H9 (cell line): Measurements from ENCODE around the gene WDR38. TPM values are rescaled to one million over a fixed set of nuclear protein-coding genes. Genes with fewer than 3 reads are reported as not detected.

Experiments
- DNase-seq: peaks from one replicate; pipeline ENCODE4 v3.0.0-alpha.2; 2017
- H2AFZ ChIP-seq: one replicate; pipeline ENCODE4 v1.6.1; 2013; ENCODE audit warnings: mild to moderate bottlenecking, low read length, control low read depth, moderate library complexity
- H2AK5ac ChIP-seq: 2 replicates; pipeline ENCODE4 v1.6.1; 2013; ENCODE audit warnings: low read length, control low read depth, mixed read lengths; ENCODE audit not compliant: insufficient read length
- H2BK120ac ChIP-seq: one replicate; pipeline ENCODE4 v1.6.1; 2013; ENCODE audit warnings: low read depth, mild to moderate bottlenecking, low read length, control low read depth, inconsistent platforms; ENCODE audit not compliant: poor library complexity, severe bottlenecking
- H2BK12ac ChIP-seq: 2 replicates; pipeline ENCODE4 v1.6.1; 2013; ENCODE audit warnings: low read length, control low read depth, mixed read lengths, low read depth; ENCODE audit not compliant: insufficient read length
- H2BK15ac ChIP-seq: 2 replicates; pipeline ENCODE4 v1.6.1; 2013; ENCODE audit warnings: low read depth, low read length, control low read depth
- H2BK20ac ChIP-seq: one replicate; pipeline ENCODE4 v1.6.1; 2013; ENCODE audit warnings: low read depth, mild to moderate bottlenecking, low read length, control low read depth, inconsistent platforms; ENCODE audit not compliant: poor library complexity, severe bottlenecking
- H2BK5ac ChIP-seq: 2 replicates; pipeline ENCODE4 v1.6.1; 2013; ENCODE audit warnings: low read length, control low read depth, mixed read lengths; ENCODE audit not compliant: insufficient read length
- H3K14ac ChIP-seq: 2 replicates; pipeline ENCODE4 v1.6.1; 2013; ENCODE audit warnings: low read length, control low read depth; ENCODE audit not compliant: insufficient read depth
- H3K18ac ChIP-seq: 2 replicates; pipeline ENCODE4 v1.6.1; 2013; ENCODE audit warnings: low read depth, mild to moderate bottlenecking, mixed read lengths, low read length, control low read depth; ENCODE audit not compliant: insufficient read length
- H3K23ac ChIP-seq: 2 replicates; pipeline ENCODE4 v1.6.1; 2013; ENCODE audit warnings: low read length, control low read depth, mixed read lengths, low read depth; ENCODE audit not compliant: insufficient read length
- H3K23me2 ChIP-seq: 2 replicates; pipeline ENCODE4 v1.6.1; 2013; ENCODE audit warnings: low read depth, mild to moderate bottlenecking, mixed read lengths, low read length, control low read depth; ENCODE audit not compliant: insufficient read length, poor library complexity, severe bottlenecking
- H3K27ac ChIP-seq: 2 replicates; pipeline ENCODE4 v1.5.1; 2013; ENCODE audit warnings: low read length, control low read depth, mixed read lengths, low read depth; ENCODE audit not compliant: insufficient read length
- H3K27me3 ChIP-seq: 2 replicates; pipeline ENCODE4 v1.6.1; 2013; ENCODE audit warnings: low read length, control low read depth, inconsistent platforms; ENCODE audit not compliant: insufficient read depth
- H3K4ac ChIP-seq: 2 replicates; pipeline ENCODE4 v1.6.1; 2013; ENCODE audit warnings: low read depth, mild to moderate bottlenecking, control low read depth, inconsistent platforms, low read length, moderate library complexity
- H3K4me1 ChIP-seq: 2 replicates; pipeline ENCODE4 v1.6.1; 2013; ENCODE audit warnings: low read length, control low read depth, inconsistent platforms; ENCODE audit not compliant: insufficient read depth
- H3K4me2 ChIP-seq: 2 replicates; pipeline ENCODE4 v1.6.1; 2013; ENCODE audit warnings: low read length, control low read depth, mixed read lengths; ENCODE audit not compliant: insufficient read length, insufficient read depth
- H3K56ac ChIP-seq: 2 replicates; pipeline ENCODE4 v1.6.1; 2013; ENCODE audit warnings: low read depth, mild to moderate bottlenecking, mixed read lengths, low read length, control low read depth; ENCODE audit not compliant: insufficient read length
- H3K79me1 ChIP-seq: 2 replicates; pipeline ENCODE4 v1.6.1; 2013; ENCODE audit warnings: low read depth, mild to moderate bottlenecking, moderate library complexity, low read length, control low read depth, inconsistent platforms; ENCODE audit not compliant: insufficient read depth, poor library complexity, severe bottlenecking
- H3K79me2 ChIP-seq: 2 replicates; pipeline ENCODE4 v1.6.1; 2013; ENCODE audit warnings: low read length, control low read depth, inconsistent platforms; ENCODE audit not compliant: insufficient read depth
- H3K9ac ChIP-seq: 2 replicates; pipeline ENCODE4 v1.6.1; 2013; ENCODE audit warnings: low read length, control low read depth, mixed read lengths; ENCODE audit not compliant: insufficient read length; ENCODE audit errors: extremely low read depth
- H3K9me3 ChIP-seq: one replicate; pipeline ENCODE4 v1.6.1; 2013; ENCODE audit warnings: low read depth, low read length, inconsistent platforms; ENCODE audit not compliant: control insufficient read depth
- H3T11ph ChIP-seq: one replicate; pipeline ENCODE4 v1.6.1; 2013; ENCODE audit warnings: mild to moderate bottlenecking, low read length, control low read depth, inconsistent platforms
- H4K20me1 ChIP-seq: one replicate; pipeline ENCODE4 v1.6.1; 2013; ENCODE audit not compliant: control insufficient read depth, insufficient read length, insufficient read depth
- H4K5ac ChIP-seq: 2 replicates; pipeline ENCODE4 v1.6.1; 2013; ENCODE audit warnings: low read depth, mild to moderate bottlenecking, mixed read lengths, low read length, control low read depth; ENCODE audit not compliant: insufficient read length
- H4K8ac ChIP-seq: replicated peaks from 2 replicates; pipeline ENCODE4 v1.6.1; 2013; ENCODE audit warnings: low read length, control low read depth, mixed read lengths, low read depth; ENCODE audit not compliant: insufficient read length
- H4K91ac ChIP-seq: 2 replicates; pipeline ENCODE4 v1.6.1; 2013; ENCODE audit warnings: low read depth, mild to moderate bottlenecking, moderate library complexity, mixed read lengths, low read length, control low read depth; ENCODE audit not compliant: insufficient read length
- H3K27ac Mint-ChIP-seq, 3 experiments: 2 replicates in 2 of 3; 3 replicates in 1 of 3; pipeline ENCODE4 v1.8.0; 2020 to 2021; ENCODE audit warnings: mixed read lengths in 3 of 3, mild to moderate bottlenecking in 1 of 3, moderate library complexity in 1 of 3
- H3K27me3 Mint-ChIP-seq: 2 replicates; pipeline ENCODE4 v1.8.0; 2021; ENCODE audit warnings: low read depth, mild to moderate bottlenecking, moderate library complexity, mixed read lengths
- H3K36me3 Mint-ChIP-seq, 3 experiments: 2 replicates in 2 of 3; 3 replicates in 1 of 3; pipeline ENCODE4 v1.8.0; 2020 to 2021; ENCODE audit warnings: low read depth in 3 of 3, mixed read lengths in 3 of 3; ENCODE audit not compliant: insufficient read depth in 1 of 3
- H3K4me1 Mint-ChIP-seq, 2 experiments: 2 replicates each; pipeline ENCODE4 v1.8.0; 2020; ENCODE audit warnings: mixed read lengths in 2 of 2
- H3K4me3 Mint-ChIP-seq, 2 experiments: 2 replicates in 1 of 2; 3 replicates in 1 of 2; pipeline ENCODE4 v1.8.0; 2020 to 2021; ENCODE audit warnings: mild to moderate bottlenecking in 2 of 2, mixed read lengths in 2 of 2, moderate library complexity in 1 of 2
- H3K9me3 Mint-ChIP-seq, 2 experiments: 2 replicates in 1 of 2; 3 replicates in 1 of 2; pipeline ENCODE4 v1.8.0; 2020; ENCODE audit warnings: mild to moderate bottlenecking in 2 of 2, mixed read lengths in 2 of 2, moderate library complexity in 1 of 2
- WGBS: extraction: QIAGEN DNeasy Blood & Tissue Kit; methylation state at CpG from one replicate; pipeline ENCODE4 v1.1.7; 2013; ENCODE audit warnings: missing lambda C conversion rate, low lambda C conversion rate, mixed read lengths; ENCODE audit not compliant: insufficient read length; ENCODE audit errors: extremely low coverage; 5-methylcytosine and 5-hydroxymethylcytosine counted together
- total RNA-seq: library from RNA; stranded (reverse); gene quantifications from 2 replicates; pipeline ENCODE4 v1.2.1, GENCODE V29; 2021
- TF ChIP-seq, protein P1 (sequence below): fragments of 200-600 bp; sonication (generic); conservative IDR thresholded peaks from 3 replicates; pipeline ENCODE4 v1.8.0; 2021; ENCODE audit warnings: antibody characterized with exemption, mild to moderate bottlenecking

WDR38 gene
- total RNA-seq, 1 experiment from 2014 or later = not detected

GRCh38 chr9:124860582-124861341, 7.5 kb downstream of the WDR38 start:
- Histone ChIP-seq H2BK120ac (no peak overlapping the region), H2BK20ac (no peak overlapping the region), H2AK5ac (no peak overlapping the region), H3K4me1 (0 out of 2 replicates have a peak, but pooled peaks cover 5% of the 10 kb centered on the region), H3K23me2 (peaks cover 11% of the 10 kb centered on the region), H2BK5ac (no peak overlapping the region), H3K14ac (peak overlapping the region; percentile 42), H3K27me3 (no peaks in the 10 kb centered on the region), H3K18ac (no peak overlapping the region), H3K56ac (no peak overlapping the region), H2BK12ac (no peak overlapping the region), H2BK15ac (no peak overlapping the region), H4K5ac (peak overlapping the region; percentile 10), H3K23ac (no peak overlapping the region), H4K8ac (no peak overlapping the region), H4K91ac (peak overlapping the region; percentile 53), H3K4me2 (peak overlapping the region; percentile 78), H4K20me1 (no peaks in the 10 kb centered on the region), H3K9ac (peak overlapping the region; percentile 94), H3K9me3 (no peaks in the 10 kb centered on the region), H3K27ac (no peak overlapping the region), H3K79me2 (peaks cover 20% of the 10 kb centered on the region; the same call in 1 of the 2 replicates), H3K4ac (no peak overlapping the region; the same call in 1 of the 2 replicates), H3K79me1 (peaks cover 4% of the 10 kb centered on the region), H2AFZ (no peak overlapping the region), H3T11ph (no peak overlapping the region)
- no CpG with 5 or more reads among the region's 12 CpGs for WGBS
- Mint-ChIP-seq H3K27me3 (no peaks in the 10 kb centered on the region), H3K4me1 (peaks cover 14 to 25% of the 10 kb centered on the region in 2 experiments), H3K4me3 (peak overlapping the region; percentile 93 to 98), H3K36me3 (peaks cover 39 to 49% (median 44%) of the 10 kb centered on the region in 3 experiments), H3K9me3 (no peaks in the 10 kb centered on the region; a peak in 1 of 5 replicates), H3K27ac (peak overlapping the region; percentile 97 to 98 (median 98))
- TF ChIP-seq, protein P1, sequence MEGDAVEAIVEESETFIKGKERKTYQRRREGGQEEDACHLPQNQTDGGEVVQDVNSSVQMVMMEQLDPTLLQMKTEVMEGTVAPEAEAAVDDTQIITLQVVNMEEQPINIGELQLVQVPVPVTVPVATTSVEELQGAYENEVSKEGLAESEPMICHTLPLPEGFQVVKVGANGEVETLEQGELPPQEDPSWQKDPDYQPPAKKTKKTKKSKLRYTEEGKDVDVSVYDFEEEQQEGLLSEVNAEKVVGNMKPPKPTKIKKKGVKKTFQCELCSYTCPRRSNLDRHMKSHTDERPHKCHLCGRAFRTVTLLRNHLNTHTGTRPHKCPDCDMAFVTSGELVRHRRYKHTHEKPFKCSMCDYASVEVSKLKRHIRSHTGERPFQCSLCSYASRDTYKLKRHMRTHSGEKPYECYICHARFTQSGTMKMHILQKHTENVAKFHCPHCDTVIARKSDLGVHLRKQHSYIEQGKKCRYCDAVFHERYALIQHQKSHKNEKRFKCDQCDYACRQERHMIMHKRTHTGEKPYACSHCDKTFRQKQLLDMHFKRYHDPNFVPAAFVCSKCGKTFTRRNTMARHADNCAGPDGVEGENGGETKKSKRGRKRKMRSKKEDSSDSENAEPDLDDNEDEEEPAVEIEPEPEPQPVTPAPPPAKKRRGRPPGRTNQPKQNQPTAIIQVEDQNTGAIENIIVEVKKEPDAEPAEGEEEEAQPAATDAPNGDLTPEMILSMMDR = no peak
- no peak for DNase-seq
